Activated T-cell treated with anti-CD3 and anti-CD28 coated beads, Interleukin-2, amount 50 U/mL, for 72 hours (primary cell): ENCODE data around the gene GPSM1. TPM values are rescaled to one million over a fixed set of nuclear protein-coding genes. Genes with fewer than 3 reads are reported as not detected.

Experiments used
- ATAC-seq, 2 donors: fragments of 150-1000 bp; cut with Tn5 transposase; replicated peaks in 1 of 2; 2 replicates each; pipeline ENCODE4 v1.10.0; 2021; ENCODE audit warnings: moderate library complexity in 2 of 2, mild to moderate bottlenecking in 1 of 2
- DNase-seq, 2 donors: peaks; one replicate each; pipeline ENCODE4 v3.0.0; 2021 to 2022; ENCODE audit warnings: mixed read lengths in 1 of 2
- H3K27ac Mint-ChIP-seq: one replicate; pipeline ENCODE4 v1.8.0; 2022; ENCODE audit warnings: mild to moderate bottlenecking, moderate library complexity, mixed read lengths
- H3K27me3 Mint-ChIP-seq: one replicate; pipeline ENCODE4 v1.8.0; 2022; ENCODE audit warnings: low read depth, mixed read lengths
- H3K36me3 Mint-ChIP-seq, 2 donors: one replicate each; pipeline ENCODE4 v1.8.0; 2022; ENCODE audit warnings: mixed read lengths in 2 of 2, mild to moderate bottlenecking in 1 of 2; ENCODE audit not compliant: insufficient read depth in 2 of 2
- H3K4me1 Mint-ChIP-seq: one replicate; pipeline ENCODE4 v1.8.0; 2022; ENCODE audit warnings: low read depth, mixed read lengths
- H3K4me3 Mint-ChIP-seq, 2 donors: one replicate each; pipeline ENCODE4 v1.8.0; 2022; ENCODE audit warnings: mild to moderate bottlenecking in 2 of 2, mixed read lengths in 2 of 2, moderate library complexity in 2 of 2
- H3K9me3 Mint-ChIP-seq, 2 donors: one replicate each; pipeline ENCODE4 v1.8.0; 2022; ENCODE audit warnings: mixed read lengths in 2 of 2
- total RNA-seq, 2 donors: library from RNA; stranded (reverse); gene quantifications; one replicate each; pipeline ENCODE4 v1.2.3, GENCODE V29; 2022

Gene GPSM1
- total RNA-seq, 2 donors from 2014 or later, result 11.6 to 12.3 TPM

GRCh38 chr9:136285501-136286358 lies 41.6 kb upstream of the GPSM1 start:
- Mint-ChIP-seq H3K4me1 (no peaks in the 10 kb centered on the region), H3K27ac (no peak overlapping the region), H3K36me3 (no peaks in the 10 kb centered on the region), H3K9me3 (no peaks in the 10 kb centered on the region), H3K4me3 (no peak overlapping the region), H3K27me3 (no peaks in the 10 kb centered on the region)
- ATAC-seq (no peak), DNase-seq (no peak)

- H3K27ac Mint-ChIP-seq, result no peak overlapping the region
- ATAC-seq, result no peak
- H3K9me3 Mint-ChIP-seq, result no peaks in the 10 kb centered on the region
- H3K36me3 Mint-ChIP-seq, result no peaks in the 10 kb centered on the region
- no peak for DNase-seq
- no peak overlapping the region for H3K4me3 Mint-ChIP-seq
- no peaks in the 10 kb centered on the region for H3K4me1 Mint-ChIP-seq
- H3K27me3 Mint-ChIP-seq, result no peaks in the 10 kb centered on the region
These were observed 40.9 kb upstream of the GPSM1 start for GRCh38 chr9:136286359-136286986.

GRCh38 chr9:136286987-136287379 lies 40.4 kb upstream of the GPSM1 start:
- H3K9me3 Mint-ChIP-seq, result no peaks in the 10 kb centered on the region
- ATAC-seq, result no peak
- H3K27ac Mint-ChIP-seq, result no peak overlapping the region

GRCh38 chr9:136287960-136288753 lies 39.2 kb upstream of the GPSM1 start:
- Mint-ChIP-seq H3K9me3 (no peaks in the 10 kb centered on the region), H3K36me3 (no peaks in the 10 kb centered on the region), H3K4me3 (no peak overlapping the region), H3K4me1 (no peaks in the 10 kb centered on the region), H3K27me3 (no peaks in the 10 kb centered on the region), H3K27ac (no peak overlapping the region)
- no peak for DNase-seq
- no peak for ATAC-seq

More at GRCh38 chr9:136286987-136287379, 40.4 kb upstream of the GPSM1 start:
- no peaks in the 10 kb centered on the region for H3K4me1 Mint-ChIP-seq
- H3K36me3 Mint-ChIP-seq, result no peaks in the 10 kb centered on the region
- H3K4me3 Mint-ChIP-seq, result no peak overlapping the region
- H3K27me3 Mint-ChIP-seq, result no peaks in the 10 kb centered on the region
- no peak for DNase-seq

GRCh38 chr9:136289651-136290507 lies 37.5 kb upstream of the GPSM1 start:
- Mint-ChIP-seq H3K4me3 (no peak overlapping the region), H3K36me3 (no peaks in the 10 kb centered on the region), H3K9me3 (no peaks in the 10 kb centered on the region), H3K27ac (no peak overlapping the region), H3K27me3 (no peaks in the 10 kb centered on the region), H3K4me1 (no peaks in the 10 kb centered on the region)
- DNase-seq, result no peak
- no peak for ATAC-seq

- H3K4me3 Mint-ChIP-seq, result no peak overlapping the region
- no peaks in the 10 kb centered on the region for H3K36me3 Mint-ChIP-seq
- no peak overlapping the region for H3K27ac Mint-ChIP-seq
- DNase-seq (no peak), ATAC-seq (no peak)
- no peaks in the 10 kb centered on the region for H3K9me3 Mint-ChIP-seq
- H3K27me3 Mint-ChIP-seq, result no peaks in the 10 kb centered on the region
- H3K4me1 Mint-ChIP-seq, result no peaks in the 10 kb centered on the region
These were observed 36.8 kb upstream of the GPSM1 start for GRCh38 chr9:136290508-136291000.

- ATAC-seq (no peak), DNase-seq (no peak)
- no peaks in the 10 kb centered on the region for H3K4me1 Mint-ChIP-seq
- no peaks in the 10 kb centered on the region for H3K27me3 Mint-ChIP-seq
- no peaks in the 10 kb centered on the region for H3K9me3 Mint-ChIP-seq
- H3K4me3 Mint-ChIP-seq, result no peak overlapping the region
- no peaks in the 10 kb centered on the region for H3K36me3 Mint-ChIP-seq
- no peak overlapping the region for H3K27ac Mint-ChIP-seq
These were observed 35.9 kb upstream of the GPSM1 start for GRCh38 chr9:136291306-136292025.

- DNase-seq (no peak), ATAC-seq (no peak)
- no peaks in the 10 kb centered on the region for H3K36me3 Mint-ChIP-seq
- H3K27ac Mint-ChIP-seq, result no peak overlapping the region
- H3K9me3 Mint-ChIP-seq, result no peaks in the 10 kb centered on the region
- H3K4me1 Mint-ChIP-seq, result no peaks in the 10 kb centered on the region
- H3K27me3 Mint-ChIP-seq, result no peaks in the 10 kb centered on the region
- no peak overlapping the region for H3K4me3 Mint-ChIP-seq
These were observed 35.3 kb upstream of the GPSM1 start for GRCh38 chr9:136292026-136292538.

GRCh38 chr9:136292591-136293448 lies 34.5 kb upstream of the GPSM1 start:
- ATAC-seq, result no peak
- H3K27ac Mint-ChIP-seq, result no peak overlapping the region
- H3K27me3 Mint-ChIP-seq, result no peaks in the 10 kb centered on the region
- no peak overlapping the region for H3K4me3 Mint-ChIP-seq
- H3K4me1 Mint-ChIP-seq, result no peaks in the 10 kb centered on the region
- H3K9me3 Mint-ChIP-seq, result no peaks in the 10 kb centered on the region
- H3K36me3 Mint-ChIP-seq, result no peaks in the 10 kb centered on the region
- no peak for DNase-seq

GRCh38 chr9:136293476-136294077 lies 33.8 kb upstream of the GPSM1 start:
- no peak for ATAC-seq
- no peak overlapping the region for H3K4me3 Mint-ChIP-seq
- H3K4me1 Mint-ChIP-seq, result no peaks in the 10 kb centered on the region
- H3K27ac Mint-ChIP-seq, result no peak overlapping the region
- no peak for DNase-seq
- no peaks in the 10 kb centered on the region for H3K36me3 Mint-ChIP-seq
- H3K9me3 Mint-ChIP-seq, result no peaks in the 10 kb centered on the region
- H3K27me3 Mint-ChIP-seq, result no peaks in the 10 kb centered on the region

GRCh38 chr9:136294437-136294836 lies 32.9 kb upstream of the GPSM1 start:
- H3K9me3 Mint-ChIP-seq, result no peaks in the 10 kb centered on the region
- no peak overlapping the region for H3K27ac Mint-ChIP-seq
- ATAC-seq (no peak), DNase-seq (no peak)
- H3K36me3 Mint-ChIP-seq, result no peaks in the 10 kb centered on the region
- H3K4me1 Mint-ChIP-seq, result no peaks in the 10 kb centered on the region
- H3K4me3 Mint-ChIP-seq, result no peak overlapping the region
- no peaks in the 10 kb centered on the region for H3K27me3 Mint-ChIP-seq
